ENCODE measurements around the gene ZNF570. TPM values are rescaled to one million over a fixed set of nuclear protein-coding genes. Genes with fewer than 3 reads are reported as not detected.
A peak's percentile ranks its signal among the peaks of the same experiment; 100 is the strongest.

ZNF570 gene
- 9.1 and 30.9 TPM in 2 replicates for total RNA-seq (ENCODE audit: low replicate concordance)

DNA sequence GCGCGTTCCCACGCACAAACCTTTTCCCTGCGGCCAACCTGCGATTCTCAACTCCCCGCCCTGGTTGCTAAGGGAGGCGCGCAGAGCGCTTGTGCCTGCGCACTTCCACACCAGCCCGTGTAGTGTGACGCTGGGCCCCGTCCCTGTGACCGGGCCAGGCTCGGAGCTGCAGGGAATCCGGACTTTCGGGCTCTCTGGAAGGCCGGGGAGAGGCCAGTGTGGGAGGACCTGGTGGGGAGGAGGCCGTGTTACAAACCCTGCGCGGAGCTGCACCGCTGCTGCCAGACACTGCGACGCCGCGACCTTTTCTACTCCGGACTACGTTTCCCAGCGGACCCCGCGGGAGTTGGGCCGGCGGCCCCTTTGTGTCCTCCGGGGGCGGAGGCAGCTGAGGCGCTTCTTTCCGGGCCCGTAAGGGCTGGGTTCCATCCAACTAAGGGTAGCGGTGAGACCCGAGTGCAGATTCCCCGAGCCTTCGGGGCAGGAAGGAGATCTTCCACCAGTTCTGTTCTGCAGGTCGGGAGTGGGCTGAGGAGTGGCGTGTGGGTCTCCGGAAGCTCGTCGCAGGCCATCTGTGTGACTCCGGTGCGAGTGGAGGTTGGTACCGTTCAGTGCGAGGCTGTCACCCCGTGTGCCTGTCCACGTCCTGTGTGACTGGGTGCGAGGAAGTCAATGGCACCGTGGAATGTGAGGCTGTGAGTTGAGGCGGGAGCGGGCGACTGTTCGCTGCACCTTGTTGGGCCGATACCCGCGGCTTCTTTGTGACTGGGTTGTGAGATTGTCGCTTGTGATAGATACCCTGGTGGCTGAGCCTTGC, at the start of gene ZNF570:
Gene ZNF570, plus strand, starts transcription at position 396 of the 817 bp plus-strand sequence. CDS start 999 bp downstream, outside the sequence.
- peak within 1 kb of the TSS; percentile 79 for H3K9ac ChIP-seq
- peak within 1 kb of the TSS; percentile 78 for H3K27ac Mint-ChIP-seq
- no peak for TF ChIP-seq EZH2phosphoT487 (IDR thresholded peaks at IDR 0.05)
- TF ChIP-seq EZH2 (IDR thresholded peaks at IDR 0.05), result no peak
- TF ChIP-seq, protein P1, sequence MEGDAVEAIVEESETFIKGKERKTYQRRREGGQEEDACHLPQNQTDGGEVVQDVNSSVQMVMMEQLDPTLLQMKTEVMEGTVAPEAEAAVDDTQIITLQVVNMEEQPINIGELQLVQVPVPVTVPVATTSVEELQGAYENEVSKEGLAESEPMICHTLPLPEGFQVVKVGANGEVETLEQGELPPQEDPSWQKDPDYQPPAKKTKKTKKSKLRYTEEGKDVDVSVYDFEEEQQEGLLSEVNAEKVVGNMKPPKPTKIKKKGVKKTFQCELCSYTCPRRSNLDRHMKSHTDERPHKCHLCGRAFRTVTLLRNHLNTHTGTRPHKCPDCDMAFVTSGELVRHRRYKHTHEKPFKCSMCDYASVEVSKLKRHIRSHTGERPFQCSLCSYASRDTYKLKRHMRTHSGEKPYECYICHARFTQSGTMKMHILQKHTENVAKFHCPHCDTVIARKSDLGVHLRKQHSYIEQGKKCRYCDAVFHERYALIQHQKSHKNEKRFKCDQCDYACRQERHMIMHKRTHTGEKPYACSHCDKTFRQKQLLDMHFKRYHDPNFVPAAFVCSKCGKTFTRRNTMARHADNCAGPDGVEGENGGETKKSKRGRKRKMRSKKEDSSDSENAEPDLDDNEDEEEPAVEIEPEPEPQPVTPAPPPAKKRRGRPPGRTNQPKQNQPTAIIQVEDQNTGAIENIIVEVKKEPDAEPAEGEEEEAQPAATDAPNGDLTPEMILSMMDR (IDR thresholded peaks at IDR 0.05), result peak; percentile 6
- peaks cover 21% of the 10 kb centered on the region for H3K4me1 Mint-ChIP-seq
- H3K4me2 ChIP-seq, result peak within 1 kb of the TSS; percentile 88
- H3K4me3 Mint-ChIP-seq, result peak within 1 kb of the TSS; percentile 98
- no peak within 1 kb of the TSS for H3K27ac ChIP-seq
- peak within 1 kb of the TSS; percentile 93 for H3K4me3 ChIP-seq
- no peaks in the 10 kb centered on the region for H4K20me1 ChIP-seq (ENCODE audit: low read depth)
- H3K9me3 ChIP-seq (ENCODE audit: low read depth), result no peaks in the 10 kb centered on the region
- peaks cover 37% of the 10 kb centered on the region for H3K9me3 Mint-ChIP-seq
- peaks cover 16% of the 10 kb centered on the region for H3K36me3 ChIP-seq
- peaks cover 3% of the 10 kb centered on the region for H3K4me1 ChIP-seq
- peaks cover 30% of the 10 kb centered on the region for H3K79me2 ChIP-seq (ENCODE audit: low read depth)
- peaks cover 28% of the 10 kb centered on the region for H3K36me3 Mint-ChIP-seq
- peaks cover 2% of the 10 kb centered on the region for H3F3A ChIP-seq (ENCODE audit: low read depth)
- H3K27me3 Mint-ChIP-seq (ENCODE audit: insufficient read depth, low read depth), result peaks cover 4% of the 10 kb centered on the region
- H3K27me3 ChIP-seq, result no peaks in the 10 kb centered on the region
- H2AFZ ChIP-seq (replicated peaks), result peak within 1 kb of the TSS; percentile 100
- peak; percentile 94 for DNase-seq (ENCODE audit: low spot score)

DNA sequence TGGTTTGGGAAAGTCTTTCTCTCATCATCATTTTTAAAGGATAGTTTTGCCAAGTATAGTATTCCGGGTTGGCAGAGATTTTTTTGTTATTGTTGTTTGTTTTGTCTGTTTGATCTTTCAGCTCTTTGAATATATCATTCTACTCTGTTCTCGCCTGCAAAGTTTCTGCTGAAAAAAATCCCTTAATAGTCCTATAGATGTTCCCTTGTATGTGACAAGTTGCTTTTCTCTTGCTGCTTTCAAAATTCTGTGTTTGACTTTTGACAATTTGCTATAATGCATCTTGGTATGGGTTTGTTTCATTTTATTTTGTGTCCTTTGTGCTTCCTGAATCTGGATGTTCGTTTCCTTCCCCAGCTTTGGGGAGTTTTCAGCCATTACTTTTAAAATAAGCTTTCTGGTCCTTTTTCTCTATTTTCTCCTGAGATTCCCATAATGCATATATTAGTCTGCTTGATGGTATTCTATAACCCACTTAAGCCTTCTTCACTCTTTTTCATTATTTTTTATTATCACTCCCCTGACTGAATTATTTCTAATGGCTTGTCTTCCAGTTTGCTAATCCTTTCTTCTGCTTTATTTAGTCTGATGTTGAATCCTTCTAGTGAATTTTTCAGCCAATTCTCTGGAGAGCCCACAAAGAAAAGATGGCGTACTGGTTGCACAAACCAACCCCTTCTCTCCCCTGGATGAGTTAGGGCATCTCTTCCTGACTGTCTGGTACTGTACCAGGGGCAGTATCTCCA, 16.5 kb upstream of the ZNF570 start:
- Histone ChIP-seq H3F3A (ENCODE audit: low read depth) (no peaks in the 10 kb centered on the region), H3K4me2 (no peak overlapping the region), H2AFZ (replicated peaks) (no peak overlapping the region), H3K9me3 (ENCODE audit: low read depth) (peaks cover 89% of the 10 kb centered on the region), H3K4me1 (no peaks in the 10 kb centered on the region), H3K79me2 (ENCODE audit: low read depth) (no peaks in the 10 kb centered on the region), H3K27ac (no peak overlapping the region), H3K9ac (no peak overlapping the region), H3K27me3 (no peaks in the 10 kb centered on the region), H3K36me3 (peaks cover 42% of the 10 kb centered on the region), H4K20me1 (ENCODE audit: low read depth) (no peaks in the 10 kb centered on the region), H3K4me3 (no peak overlapping the region)
- Mint-ChIP-seq H3K36me3 (peaks cover 64% of the 10 kb centered on the region), H3K9me3 (peaks cover 89% of the 10 kb centered on the region), H3K4me3 (no peak overlapping the region), H3K27me3 (ENCODE audit: insufficient read depth, low read depth) (no peaks in the 10 kb centered on the region), H3K27ac (no peak overlapping the region), H3K4me1 (no peaks in the 10 kb centered on the region)
- DNase-seq (ENCODE audit: low spot score), result no peak
- TF ChIP-seq, protein P1 (IDR thresholded peaks at IDR 0.05), result no peak
- no peak for TF ChIP-seq EZH2 (IDR thresholded peaks at IDR 0.05)
- no peak for TF ChIP-seq EZH2phosphoT487 (IDR thresholded peaks at IDR 0.05)

DNA sequence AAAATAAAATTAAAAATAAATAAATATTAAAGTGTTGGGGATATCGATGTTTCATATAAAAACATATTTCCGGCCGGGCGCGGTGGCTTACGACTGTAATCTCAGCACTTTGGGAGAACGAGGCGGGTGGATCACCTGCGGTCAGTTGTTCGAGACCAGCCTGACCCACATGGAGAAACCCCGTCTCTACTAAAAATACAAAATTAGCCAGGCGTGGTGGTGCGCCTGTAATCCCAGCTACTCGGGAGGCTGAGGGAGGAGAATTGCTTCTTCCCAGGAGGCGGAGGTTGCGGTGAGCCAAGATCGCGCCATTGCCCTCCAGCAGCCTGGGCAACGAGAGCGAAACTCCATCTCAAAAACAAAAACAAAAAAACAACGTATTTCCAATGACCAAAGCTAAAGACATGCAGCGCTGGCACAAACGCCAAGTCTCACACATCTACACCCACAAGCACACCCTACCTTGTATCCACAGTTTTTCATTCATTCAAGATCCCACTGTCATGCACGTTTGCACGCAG, 2.8 kb upstream of the ZNF570 start:
- Histone ChIP-seq H3K27me3 (no peaks in the 10 kb centered on the region), H3K4me3 (peak overlapping the region; percentile 76), H3F3A (ENCODE audit: low read depth) (peaks cover 2% of the 10 kb centered on the region), H3K4me1 (peaks cover 3% of the 10 kb centered on the region), H3K27ac (no peak overlapping the region), H3K36me3 (peaks cover 24% of the 10 kb centered on the region), H3K4me2 (peak overlapping the region; percentile 90), H2AFZ (replicated peaks) (peak overlapping the region; percentile 97), H4K20me1 (ENCODE audit: low read depth) (no peaks in the 10 kb centered on the region), H3K79me2 (ENCODE audit: low read depth) (peaks cover 34% of the 10 kb centered on the region), H3K9me3 (ENCODE audit: low read depth) (no peaks in the 10 kb centered on the region), H3K9ac (peak overlapping the region; percentile 74)
- H3K9me3 Mint-ChIP-seq, result peaks cover 37% of the 10 kb centered on the region
- H3K27ac Mint-ChIP-seq, result peak overlapping the region; percentile 79
- DNase-seq (ENCODE audit: low spot score), result no peak
- H3K4me1 Mint-ChIP-seq, result peaks cover 21% of the 10 kb centered on the region
- peaks cover 4% of the 10 kb centered on the region for H3K27me3 Mint-ChIP-seq (ENCODE audit: insufficient read depth, low read depth)
- peaks cover 29% of the 10 kb centered on the region for H3K36me3 Mint-ChIP-seq
- H3K4me3 Mint-ChIP-seq, result peak overlapping the region; percentile 98
- TF ChIP-seq, protein P1 (IDR thresholded peaks at IDR 0.05), result no peak
- TF ChIP-seq EZH2 (IDR thresholded peaks at IDR 0.05) (no peak), EZH2phosphoT487 (IDR thresholded peaks at IDR 0.05) (no peak)

Measured in neural progenitor cell (in vitro differentiated cells).